Uterus (tissue), 2 donors: ENCODE data around the gene CPPED1.
"Not testable (repeated sequence)": the region's sequence is repeated elsewhere in the genome, so short reads cannot be mapped to it uniquely, and the experiment has no call there.

Source experiments
- POLR2A ChIP-seq, 2 donors: fragments of 450-650 bp; IDR thresholded peaks; one replicate each; pipeline ENCODE4 v1.6.1; 2016; ENCODE audit warnings: antibody characterized with exemption in 2 of 2, mild to moderate bottlenecking in 1 of 2, moderate library complexity in 1 of 2
- TF ChIP-seq, protein P1 (sequence below), 4 experiments: fragments of 200-600 bp in 2 of 4; fragments of 450-650 bp in 2 of 4; sonication (generic) in 2 of 4; IDR thresholded peaks; one replicate each; pipeline ENCODE4 v1.5.1; 2016 to 2019; ENCODE audit warnings: antibody characterized with exemption in 4 of 4, mild to moderate bottlenecking in 2 of 4, moderate library complexity in 1 of 4

- TF ChIP-seq, protein P1, sequence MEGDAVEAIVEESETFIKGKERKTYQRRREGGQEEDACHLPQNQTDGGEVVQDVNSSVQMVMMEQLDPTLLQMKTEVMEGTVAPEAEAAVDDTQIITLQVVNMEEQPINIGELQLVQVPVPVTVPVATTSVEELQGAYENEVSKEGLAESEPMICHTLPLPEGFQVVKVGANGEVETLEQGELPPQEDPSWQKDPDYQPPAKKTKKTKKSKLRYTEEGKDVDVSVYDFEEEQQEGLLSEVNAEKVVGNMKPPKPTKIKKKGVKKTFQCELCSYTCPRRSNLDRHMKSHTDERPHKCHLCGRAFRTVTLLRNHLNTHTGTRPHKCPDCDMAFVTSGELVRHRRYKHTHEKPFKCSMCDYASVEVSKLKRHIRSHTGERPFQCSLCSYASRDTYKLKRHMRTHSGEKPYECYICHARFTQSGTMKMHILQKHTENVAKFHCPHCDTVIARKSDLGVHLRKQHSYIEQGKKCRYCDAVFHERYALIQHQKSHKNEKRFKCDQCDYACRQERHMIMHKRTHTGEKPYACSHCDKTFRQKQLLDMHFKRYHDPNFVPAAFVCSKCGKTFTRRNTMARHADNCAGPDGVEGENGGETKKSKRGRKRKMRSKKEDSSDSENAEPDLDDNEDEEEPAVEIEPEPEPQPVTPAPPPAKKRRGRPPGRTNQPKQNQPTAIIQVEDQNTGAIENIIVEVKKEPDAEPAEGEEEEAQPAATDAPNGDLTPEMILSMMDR (IDR thresholded peaks at IDR 0.05) = not testable (repeated sequence)
- TF ChIP-seq POLR2A (IDR thresholded peaks at IDR 0.05) = not testable (repeated sequence)
Observed at GRCh38 chr16:12813321-12813720, 9.6 kb upstream of the CPPED1 start.
